PC-9 (cell line): Measurements from ENCODE around the gene LSM10. TPM values are rescaled to one million over a fixed set of nuclear protein-coding genes. Genes with fewer than 3 reads are reported as not detected.

ENCODE experiments used
- BruUV-seq: library from RNA; stranded (reverse); fragments of 400-500 nt; replicated peaks from 2 replicates; lab custom pipeline; 2021; lab: Mats Ljungman, UMichigan
- CTCF ChIA-PET: fragments of 300-600 bp; sonication (Branson Sonifier 250); formaldehyde crosslinking; loops from one replicate; lab custom pipeline; 2022; ENCODE audit warnings: antibody characterized with exemption; lab: Charles Lee
- POLR2A ChIA-PET: fragments of 300-600 bp; sonication (Branson Sonifier 250); formaldehyde crosslinking; loops from one replicate; lab custom pipeline; 2022; ENCODE audit warnings: antibody characterized with exemption; ENCODE audit not compliant: unreplicated experiment; lab: Charles Lee
- DNase-seq, 2 experiments: peaks; one replicate each; pipeline versions ENCODE4 v3.0.0 to v3.0.0-alpha.2; 2015 to 2022; ENCODE audit warnings: mixed read lengths in 1 of 2
- H2AFZ ChIP-seq: fragments of 200-600 bp; sonication (generic); 2 replicates; pipeline ENCODE4 v1.8.1; 2017; ENCODE audit warnings: antibody characterized with exemption
- H3F3A ChIP-seq: fragments of 200-600 bp; sonication (generic); 2 replicates; pipeline ENCODE4 v1.8.1; 2017; ENCODE audit warnings: antibody characterized with exemption, mild to moderate bottlenecking, low read depth; ENCODE audit not compliant: insufficient read depth
- H3K27ac ChIP-seq: fragments of 200-600 bp; sonication (generic); 2 replicates; pipeline ENCODE4 v1.6.1; 2016; ENCODE audit warnings: mixed run types
- H3K27me3 ChIP-seq: fragments of 200-600 bp; sonication (generic); 2 replicates; pipeline ENCODE4 v1.6.1; 2016; ENCODE audit warnings: low read depth, mixed run types; ENCODE audit not compliant: insufficient read depth
- H3K36me3 ChIP-seq: fragments of 200-600 bp; sonication (generic); 2 replicates; pipeline ENCODE4 v1.6.1; 2016; ENCODE audit warnings: low read depth, mixed run types
- H3K4me1 ChIP-seq: fragments of 200-600 bp; sonication (generic); replicated peaks from 2 replicates; pipeline ENCODE4 v1.6.1; 2016; ENCODE audit warnings: mixed run types; ENCODE audit not compliant: insufficient read depth
- H3K4me2 ChIP-seq: fragments of 200-600 bp; sonication (generic); 2 replicates; pipeline ENCODE4 v1.6.1; 2017; ENCODE audit warnings: mixed run types
- H3K4me3 ChIP-seq: fragments of 200-600 bp; sonication (generic); 2 replicates; pipeline ENCODE4 v1.6.1; 2016; ENCODE audit warnings: mixed run types
- H3K79me2 ChIP-seq: fragments of 200-600 bp; sonication (generic); 2 replicates; pipeline ENCODE4 v1.6.1; 2017; ENCODE audit warnings: low read depth, mixed run types
- H3K9me2 ChIP-seq: fragments of 200-600 bp; sonication (generic); 2 replicates; pipeline ENCODE4 v1.8.1; 2017; ENCODE audit warnings: mild to moderate bottlenecking; ENCODE audit not compliant: insufficient read depth
- H3K9me3 ChIP-seq: fragments of 200-600 bp; sonication (generic); 2 replicates; pipeline ENCODE4 v1.8.1; 2016; ENCODE audit warnings: low read depth; ENCODE audit not compliant: insufficient read depth
- H4K20me1 ChIP-seq: fragments of 200-600 bp; sonication (generic); 2 replicates; pipeline ENCODE4 v1.8.1; 2017; ENCODE audit not compliant: insufficient read depth
- EZH2 ChIP-seq: fragments of 200-600 bp; sonication (generic); IDR thresholded peaks from 2 replicates; pipeline ENCODE4 v1.8.0; 2017; ENCODE audit warnings: antibody characterized with exemption, low read depth
- intact Hi-C: fragments of 100-400 bp; cut with micrococcal nuclease; formaldehyde crosslinking; loops from one replicate; pipeline ENCODE4 v1.10.0; 2022; ENCODE audit not compliant: unreplicated experiment
- total RNA-seq: library from RNA; stranded (reverse); gene quantifications from 2 replicates; pipeline ENCODE4 v1.2.3, GENCODE V29; 2021
- TF ChIP-seq, protein P1 (sequence below): fragments of 200-600 bp; sonication (generic); conservative IDR thresholded peaks from 2 replicates; pipeline ENCODE4 v1.6.1; 2017; ENCODE audit warnings: mixed run types, antibody characterized with exemption, mild to moderate bottlenecking, moderate library complexity

The LSM10 gene
- total RNA-seq, 1 experiment from 2014 or later, result 39.7 TPM

DNA sequence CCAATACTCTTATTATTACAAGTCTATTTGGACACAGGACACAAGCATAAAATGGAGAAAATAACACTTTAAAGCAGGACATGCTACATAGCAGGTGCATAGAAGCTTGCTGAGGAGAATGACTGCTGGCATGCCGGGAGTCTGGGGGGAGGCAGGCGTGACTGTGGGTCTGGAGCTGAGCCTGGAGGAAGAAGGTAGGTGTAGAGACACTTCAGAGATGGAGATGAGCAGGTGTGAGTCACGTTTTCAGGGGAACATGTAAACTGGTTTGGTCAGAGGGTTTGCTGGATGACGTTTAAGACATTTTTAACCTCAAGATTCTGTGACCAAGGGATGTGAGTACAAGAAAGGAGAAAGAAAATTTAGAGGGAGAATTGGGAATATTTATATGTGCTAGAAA lies 28.1 kb upstream of the LSM10 start:
- Histone ChIP-seq H2AFZ (no peak overlapping the region), H3K27me3 (no peaks in the 10 kb centered on the region), H3K9me2 (no peaks in the 10 kb centered on the region), H3F3A (peaks cover 19% of the 10 kb centered on the region), H3K9me3 (no peaks in the 10 kb centered on the region), H3K27ac (no peak overlapping the region), H3K4me2 (peak overlapping the region; percentile 11; the same call in 1 of the 2 replicates), H3K4me3 (no peak overlapping the region), H4K20me1 (no peaks in the 10 kb centered on the region), H3K4me1 (peaks cover 10% of the 10 kb centered on the region), H3K36me3 (no peaks in the 10 kb centered on the region), H3K79me2 (no peaks in the 10 kb centered on the region)
- POLR2A ChIA-PET, result no interaction called here
- no TSS peak for BruUV-seq
- peak; percentile 23 to 53 for DNase-seq
- intact Hi-C loops, result no loop called here
- CTCF ChIA-PET, result interaction anchor here (0.6 kb wide), 2 partner anchors 325 to 357 kb away, joined by 12 to 14 read pairs; no protein-coding TSS in a partner anchor
- TF ChIP-seq, protein P1, sequence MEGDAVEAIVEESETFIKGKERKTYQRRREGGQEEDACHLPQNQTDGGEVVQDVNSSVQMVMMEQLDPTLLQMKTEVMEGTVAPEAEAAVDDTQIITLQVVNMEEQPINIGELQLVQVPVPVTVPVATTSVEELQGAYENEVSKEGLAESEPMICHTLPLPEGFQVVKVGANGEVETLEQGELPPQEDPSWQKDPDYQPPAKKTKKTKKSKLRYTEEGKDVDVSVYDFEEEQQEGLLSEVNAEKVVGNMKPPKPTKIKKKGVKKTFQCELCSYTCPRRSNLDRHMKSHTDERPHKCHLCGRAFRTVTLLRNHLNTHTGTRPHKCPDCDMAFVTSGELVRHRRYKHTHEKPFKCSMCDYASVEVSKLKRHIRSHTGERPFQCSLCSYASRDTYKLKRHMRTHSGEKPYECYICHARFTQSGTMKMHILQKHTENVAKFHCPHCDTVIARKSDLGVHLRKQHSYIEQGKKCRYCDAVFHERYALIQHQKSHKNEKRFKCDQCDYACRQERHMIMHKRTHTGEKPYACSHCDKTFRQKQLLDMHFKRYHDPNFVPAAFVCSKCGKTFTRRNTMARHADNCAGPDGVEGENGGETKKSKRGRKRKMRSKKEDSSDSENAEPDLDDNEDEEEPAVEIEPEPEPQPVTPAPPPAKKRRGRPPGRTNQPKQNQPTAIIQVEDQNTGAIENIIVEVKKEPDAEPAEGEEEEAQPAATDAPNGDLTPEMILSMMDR, result no peak
- TF ChIP-seq EZH2, result no peak

GRCh38 chr1:36421649-36422048 lies 23.9 kb upstream of the LSM10 start:
- ChIA-PET CTCF (interaction anchor here (0.6 to 1.6 kb wide), 4 partner anchors 23 to 185 kb away, joined by 3 read pairs; no protein-coding TSS in a partner anchor), POLR2A (interaction anchor here (0.7 kb wide), 1 partner anchor 223 kb away, joined by 4 read pairs; no protein-coding TSS in a partner anchor)
- Histone ChIP-seq H3K9me3 (no peaks in the 10 kb centered on the region), H2AFZ (no peak overlapping the region), H3K9me2 (no peaks in the 10 kb centered on the region), H3K4me1 (peaks cover 24% of the 10 kb centered on the region), H3K4me2 (no peak overlapping the region), H3K79me2 (no peaks in the 10 kb centered on the region), H3K27me3 (no peaks in the 10 kb centered on the region), H3K4me3 (no peak overlapping the region), H4K20me1 (no peaks in the 10 kb centered on the region), H3K27ac (no peak overlapping the region), H3F3A (peaks cover 21% of the 10 kb centered on the region), H3K36me3 (no peaks in the 10 kb centered on the region)
- DNase-seq, result no peak
- intact Hi-C loops, result loop anchor here (1.0 to 2.0 kb wide), 3 partner anchors 52 to 121 kb away; no protein-coding TSS in a partner anchor
- no TSS peak for BruUV-seq
- TF ChIP-seq, protein P1, result no peak
- no peak for TF ChIP-seq EZH2

- peak; percentile 72 to 93 for DNase-seq
- intact Hi-C loops, result loop anchor here (1.0 to 2.0 kb wide), 7 partner anchors 34 to 322 kb away; partner anchors contain the start of gene TRAPPC3
- H3K9me2 ChIP-seq, result no peaks in the 10 kb centered on the region
- H4K20me1 ChIP-seq, result no peaks in the 10 kb centered on the region
- H3K79me2 ChIP-seq, result no peaks in the 10 kb centered on the region
- no peak overlapping the region for H3K27ac ChIP-seq
- POLR2A ChIA-PET, result interaction anchor here (0.7 kb wide), 1 partner anchor 89 kb away, joined by 4 read pairs; no protein-coding TSS in a partner anchor
- TF ChIP-seq, protein P1, result peak; percentile 91
- TF ChIP-seq EZH2, result no peak
- CTCF ChIA-PET, result interaction anchor here (1.6 kb wide), 1 partner anchor 121 kb away, joined by 3 read pairs; no protein-coding TSS in a partner anchor
- H3K4me3 ChIP-seq, result no peak overlapping the region
- peaks cover 21% of the 10 kb centered on the region for H3K4me1 ChIP-seq
- no peaks in the 10 kb centered on the region for H3K9me3 ChIP-seq
- H2AFZ ChIP-seq, result no peak overlapping the region
- H3K36me3 ChIP-seq, result no peaks in the 10 kb centered on the region
- peak overlapping the region; percentile 25; the same call in 1 of the 2 replicates for H3K4me2 ChIP-seq
- H3K27me3 ChIP-seq, result no peaks in the 10 kb centered on the region
- H3F3A ChIP-seq, result peaks cover 15% of the 10 kb centered on the region
- no TSS peak for BruUV-seq
These were observed 23.2 kb upstream of the LSM10 start for GRCh38 chr1:36420836-36421317.
